ENCODE data around the gene CREG1.

DNA sequence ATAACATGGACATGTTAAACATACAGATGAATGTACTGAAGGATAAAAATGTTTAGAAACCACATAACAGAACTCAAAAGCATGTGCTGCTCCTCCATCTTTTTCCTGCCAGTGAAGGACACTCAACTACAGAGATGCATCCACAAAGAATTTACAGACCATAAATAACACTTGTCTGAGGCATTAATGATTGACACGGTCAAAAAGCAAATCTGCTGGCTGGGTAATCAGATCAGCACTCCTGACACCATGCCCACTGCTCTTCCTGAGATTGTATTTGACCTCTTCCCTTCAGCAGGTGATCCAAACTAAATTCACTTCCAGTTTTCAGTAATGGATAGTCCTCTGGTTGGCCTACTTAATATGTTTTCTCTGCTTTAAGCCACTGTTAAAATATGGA is 6.6 kb downstream of the CREG1 start:
- TF ChIP-seq OSR1 (CRISPR knock-in tag; IDR thresholded peaks at IDR 0.05): no peak
- TF ChIP-seq, protein P1, sequence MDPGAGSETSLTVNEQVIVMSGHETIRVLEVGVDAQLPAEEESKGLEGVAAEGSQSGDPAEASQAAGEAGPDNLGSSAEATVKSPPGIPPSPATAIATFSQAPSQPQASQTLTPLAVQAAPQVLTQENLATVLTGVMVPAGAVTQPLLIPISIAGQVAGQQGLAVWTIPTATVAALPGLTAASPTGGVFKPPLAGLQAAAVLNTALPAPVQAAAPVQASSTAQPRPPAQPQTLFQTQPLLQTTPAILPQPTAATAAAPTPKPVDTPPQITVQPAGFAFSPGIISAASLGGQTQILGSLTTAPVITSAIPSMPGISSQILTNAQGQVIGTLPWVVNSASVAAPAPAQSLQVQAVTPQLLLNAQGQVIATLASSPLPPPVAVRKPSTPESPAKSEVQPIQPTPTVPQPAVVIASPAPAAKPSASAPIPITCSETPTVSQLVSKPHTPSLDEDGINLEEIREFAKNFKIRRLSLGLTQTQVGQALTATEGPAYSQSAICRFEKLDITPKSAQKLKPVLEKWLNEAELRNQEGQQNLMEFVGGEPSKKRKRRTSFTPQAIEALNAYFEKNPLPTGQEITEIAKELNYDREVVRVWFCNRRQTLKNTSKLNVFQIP (CRISPR knock-in tag; IDR thresholded peaks at IDR 0.05; ENCODE audit: borderline replicate concordance, low read depth): no peak
- TF ChIP-seq ZNF8 (CRISPR knock-in tag; IDR thresholded peaks at IDR 0.05): no peak
- no peak for TF ChIP-seq TCF4 (CRISPR knock-in tag; IDR thresholded peaks at IDR 0.05; ENCODE audit: borderline replicate concordance)
- TF ChIP-seq, protein P2, sequence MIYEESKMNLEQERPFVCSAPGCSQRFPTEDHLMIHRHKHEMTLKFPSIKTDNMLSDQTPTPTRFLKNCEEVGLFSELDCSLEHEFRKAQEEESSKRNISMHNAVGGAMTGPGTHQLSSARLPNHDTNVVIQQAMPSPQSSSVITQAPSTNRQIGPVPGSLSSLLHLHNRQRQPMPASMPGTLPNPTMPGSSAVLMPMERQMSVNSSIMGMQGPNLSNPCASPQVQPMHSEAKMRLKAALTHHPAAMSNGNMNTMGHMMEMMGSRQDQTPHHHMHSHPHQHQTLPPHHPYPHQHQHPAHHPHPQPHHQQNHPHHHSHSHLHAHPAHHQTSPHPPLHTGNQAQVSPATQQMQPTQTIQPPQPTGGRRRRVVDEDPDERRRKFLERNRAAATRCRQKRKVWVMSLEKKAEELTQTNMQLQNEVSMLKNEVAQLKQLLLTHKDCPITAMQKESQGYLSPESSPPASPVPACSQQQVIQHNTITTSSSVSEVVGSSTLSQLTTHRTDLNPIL (CRISPR knock-in tag; IDR thresholded peaks at IDR 0.05; ENCODE audit: low read depth): no peak
- TF ChIP-seq PPARA (CRISPR knock-in tag; IDR thresholded peaks at IDR 0.05; ENCODE audit: borderline replicate concordance): no peak
- TF ChIP-seq, protein P3, sequence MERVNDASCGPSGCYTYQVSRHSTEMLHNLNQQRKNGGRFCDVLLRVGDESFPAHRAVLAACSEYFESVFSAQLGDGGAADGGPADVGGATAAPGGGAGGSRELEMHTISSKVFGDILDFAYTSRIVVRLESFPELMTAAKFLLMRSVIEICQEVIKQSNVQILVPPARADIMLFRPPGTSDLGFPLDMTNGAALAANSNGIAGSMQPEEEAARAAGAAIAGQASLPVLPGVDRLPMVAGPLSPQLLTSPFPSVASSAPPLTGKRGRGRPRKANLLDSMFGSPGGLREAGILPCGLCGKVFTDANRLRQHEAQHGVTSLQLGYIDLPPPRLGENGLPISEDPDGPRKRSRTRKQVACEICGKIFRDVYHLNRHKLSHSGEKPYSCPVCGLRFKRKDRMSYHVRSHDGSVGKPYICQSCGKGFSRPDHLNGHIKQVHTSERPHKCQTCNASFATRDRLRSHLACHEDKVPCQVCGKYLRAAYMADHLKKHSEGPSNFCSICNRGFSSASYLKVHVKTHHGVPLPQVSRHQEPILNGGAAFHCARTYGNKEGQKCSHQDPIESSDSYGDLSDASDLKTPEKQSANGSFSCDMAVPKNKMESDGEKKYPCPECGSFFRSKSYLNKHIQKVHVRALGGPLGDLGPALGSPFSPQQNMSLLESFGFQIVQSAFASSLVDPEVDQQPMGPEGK (CRISPR knock-in tag; IDR thresholded peaks at IDR 0.05; ENCODE audit: borderline replicate concordance): no peak
- no peak for TF ChIP-seq RARB (CRISPR knock-in tag; IDR thresholded peaks at IDR 0.05)
- TF ChIP-seq ISL1 (CRISPR knock-in tag; IDR thresholded peaks at IDR 0.05): no peak
- no peak for TF ChIP-seq ZFP30 (CRISPR knock-in tag; IDR thresholded peaks at IDR 0.05)
- TF ChIP-seq, protein P4, sequence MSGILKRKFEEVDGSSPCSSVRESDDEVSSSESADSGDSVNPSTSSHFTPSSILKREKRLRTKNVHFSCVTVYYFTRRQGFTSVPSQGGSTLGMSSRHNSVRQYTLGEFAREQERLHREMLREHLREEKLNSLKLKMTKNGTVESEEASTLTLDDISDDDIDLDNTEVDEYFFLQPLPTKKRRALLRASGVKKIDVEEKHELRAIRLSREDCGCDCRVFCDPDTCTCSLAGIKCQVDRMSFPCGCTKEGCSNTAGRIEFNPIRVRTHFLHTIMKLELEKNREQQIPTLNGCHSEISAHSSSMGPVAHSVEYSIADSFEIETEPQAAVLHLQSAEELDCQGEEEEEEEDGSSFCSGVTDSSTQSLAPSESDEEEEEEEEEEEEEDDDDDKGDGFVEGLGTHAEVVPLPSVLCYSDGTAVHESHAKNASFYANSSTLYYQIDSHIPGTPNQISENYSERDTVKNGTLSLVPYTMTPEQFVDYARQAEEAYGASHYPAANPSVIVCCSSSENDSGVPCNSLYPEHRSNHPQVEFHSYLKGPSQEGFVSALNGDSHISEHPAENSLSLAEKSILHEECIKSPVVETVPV (CRISPR knock-in tag; IDR thresholded peaks at IDR 0.05): no peak
- TF ChIP-seq ARNTL (CRISPR knock-in tag; IDR thresholded peaks at IDR 0.05; ENCODE audit: borderline replicate concordance, low read depth): no peak

Data from SK-N-SH treated with all-trans-retinoic acid at 6 μM for 48 hours (cell line).